ENCODE measurements around the gene MAP3K5. TPM values are rescaled to one million over a fixed set of nuclear protein-coding genes. Genes with fewer than 3 reads are reported as not detected.
A peak's percentile ranks its signal among the peaks of the same experiment; 100 is the strongest.
"Not testable (repeated sequence)": the region's sequence is repeated elsewhere in the genome, so short reads cannot be mapped to it uniquely, and the experiment has no call there.

The MAP3K5 gene
- polyA plus RNA-seq, 6 donors from 2014 or later = 5.8 to 15.5 (median 10.1) TPM

GRCh38 chr6:136599329-136600011 is 192.8 kb downstream of the MAP3K5 start:
- DNase-seq = no peak
- Mint-ChIP-seq H3K4me3 (no peak overlapping the region), H3K27ac (no peak overlapping the region), H3K9me3 (no peaks in the 10 kb centered on the region), H3K36me3 (peaks cover 31 to 50% of the 10 kb centered on the region in 2 donors), H3K27me3 (peaks cover 0 to 8% (median 0%) of the 10 kb centered on the region in 3 donors), H3K4me1 (peaks cover 14 to 25% (median 15%) of the 10 kb centered on the region in 3 donors)
- no peak for ATAC-seq (ENCODE audit: low read depth in 2 of 2)

GRCh38 chr6:136598048-136598447 is 194.2 kb downstream of the MAP3K5 start:
- DNase-seq (no peak), ATAC-seq (ENCODE audit: low read depth in 2 of 2) (no peak)
- Mint-ChIP-seq H3K36me3 (peaks cover 37 to 41% of the 10 kb centered on the region in 2 donors), H3K27me3 (peaks cover 0 to 8% (median 0%) of the 10 kb centered on the region in 3 donors), H3K27ac (no peak overlapping the region), H3K9me3 (no peaks in the 10 kb centered on the region), H3K4me1 (peaks cover 23 to 39% (median 25%) of the 10 kb centered on the region in 3 donors), H3K4me3 (no peak overlapping the region)

GRCh38 chr6:136594671-136595070 is 197.6 kb downstream of the MAP3K5 start:
- H3K27me3 Mint-ChIP-seq = peaks cover 0 to 8% (median 0%) of the 10 kb centered on the region in 3 donors
- H3K9me3 Mint-ChIP-seq = peaks cover 0 to 4% (median 0%) of the 10 kb centered on the region in 7 donors
- peak overlapping the region in 1 of 6 donors; percentile 0 for H3K27ac Mint-ChIP-seq
- H3K36me3 Mint-ChIP-seq = peaks cover 53 to 55% of the 10 kb centered on the region in 2 donors
- peaks cover 23 to 39% (median 25%) of the 10 kb centered on the region in 3 donors for H3K4me1 Mint-ChIP-seq
- peak overlapping the region in 1 of 8 donors; percentile 47 for H3K4me3 Mint-ChIP-seq
- ATAC-seq (ENCODE audit: low read depth in 2 of 2) (no peak), DNase-seq (no peak)

DNA sequence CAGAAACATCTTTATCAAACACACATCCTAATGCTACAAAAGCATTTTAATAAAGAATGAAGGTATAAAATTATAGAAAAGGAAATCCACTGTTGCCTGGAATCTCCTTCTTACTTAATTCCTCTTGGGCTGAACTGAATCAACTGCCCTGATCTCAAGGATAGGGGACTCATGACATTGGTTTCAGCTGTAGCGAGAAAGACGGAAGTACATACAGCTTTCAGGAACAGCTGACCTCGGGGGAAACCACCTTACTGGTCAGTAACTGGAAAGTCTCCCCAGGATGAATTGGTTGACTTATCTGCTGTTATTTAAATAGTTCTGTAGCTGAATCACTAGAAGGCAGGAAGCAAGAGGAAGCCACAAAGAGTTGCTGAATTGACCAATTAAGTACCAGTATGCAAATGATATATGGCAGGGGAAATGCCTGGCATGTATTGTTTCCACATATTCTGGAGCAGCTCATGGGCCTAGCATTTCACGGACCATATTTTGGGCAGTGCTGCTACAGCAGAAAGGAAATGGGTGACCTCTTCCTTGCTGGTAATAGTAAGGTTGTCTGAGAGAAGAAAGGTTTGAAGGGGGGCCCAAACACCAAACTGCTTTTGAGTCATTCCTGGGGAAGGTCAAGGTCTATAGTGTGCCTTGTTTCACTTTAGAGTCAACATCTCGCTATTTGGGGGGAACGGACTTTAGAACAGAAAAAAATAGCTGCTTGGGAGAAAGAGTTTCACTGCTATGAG is 198.4 kb downstream of the MAP3K5 start:
- Mint-ChIP-seq H3K9me3 (peaks cover 0 to 4% (median 0%) of the 10 kb centered on the region in 7 donors), H3K4me1 (peaks cover 25 to 39% (median 27%) of the 10 kb centered on the region in 3 donors), H3K27ac (peak overlapping the region in 5 of 6 donors; percentile 30 to 86 (median 75)), H3K27me3 (peaks cover 0 to 8% (median 0%) of the 10 kb centered on the region in 3 donors), H3K4me3 (peak overlapping the region in 6 of 8 donors; percentile 9 to 64 (median 48)), H3K36me3 (peaks cover 55 to 60% of the 10 kb centered on the region in 2 donors)
- DNase-seq = peak; percentile 53
- ATAC-seq (ENCODE audit: low read depth in 2 of 2) = peak; percentile 93

DNA sequence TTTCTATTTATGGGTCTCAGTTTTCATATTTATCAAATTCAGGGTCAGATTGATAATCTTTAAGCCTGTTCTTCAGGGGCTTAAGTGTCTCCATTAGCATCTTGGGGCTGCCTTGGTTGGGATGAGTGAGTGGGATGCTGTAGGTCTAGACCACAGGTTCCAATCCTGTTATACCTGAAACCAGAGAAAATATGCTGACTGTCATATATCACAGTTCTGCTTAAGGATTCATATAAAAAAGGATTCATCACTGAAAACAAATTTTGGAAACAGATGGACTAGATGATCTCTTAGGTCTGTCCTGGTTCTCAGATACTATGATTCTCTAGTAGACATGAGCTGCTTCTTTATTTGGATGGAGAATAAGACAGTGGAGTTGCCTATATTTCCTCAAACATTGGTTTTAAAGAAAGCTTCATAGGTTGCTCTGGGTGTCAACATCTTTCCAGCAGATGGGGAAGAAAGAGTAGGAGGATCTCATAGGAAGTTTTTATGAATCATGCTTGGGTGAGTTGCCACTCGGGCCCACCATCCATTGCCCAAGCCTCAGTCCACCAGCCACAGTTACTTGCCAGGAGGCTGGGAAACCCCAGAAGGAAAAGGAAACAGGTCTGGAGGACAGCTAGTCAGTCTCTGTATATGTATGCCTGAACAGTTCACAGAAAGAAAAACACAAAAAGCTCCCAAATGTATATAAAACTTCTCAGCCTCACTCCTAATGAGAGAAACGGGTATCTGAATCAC is 199.2 kb downstream of the MAP3K5 start:
- no peak for ATAC-seq (ENCODE audit: low read depth in 2 of 2)
- H3K4me3 Mint-ChIP-seq = no peak overlapping the region
- DNase-seq = no peak
- peaks cover 0 to 8% (median 0%) of the 10 kb centered on the region in 3 donors for H3K27me3 Mint-ChIP-seq
- peak overlapping the region in 2 of 6 donors; percentile 29 to 37 for H3K27ac Mint-ChIP-seq
- H3K36me3 Mint-ChIP-seq = peaks cover 55 to 60% of the 10 kb centered on the region in 2 donors
- H3K4me1 Mint-ChIP-seq = peaks cover 25 to 41% (median 25%) of the 10 kb centered on the region in 3 donors
- peaks cover 0 to 4% (median 0%) of the 10 kb centered on the region in 7 donors for H3K9me3 Mint-ChIP-seq

DNA sequence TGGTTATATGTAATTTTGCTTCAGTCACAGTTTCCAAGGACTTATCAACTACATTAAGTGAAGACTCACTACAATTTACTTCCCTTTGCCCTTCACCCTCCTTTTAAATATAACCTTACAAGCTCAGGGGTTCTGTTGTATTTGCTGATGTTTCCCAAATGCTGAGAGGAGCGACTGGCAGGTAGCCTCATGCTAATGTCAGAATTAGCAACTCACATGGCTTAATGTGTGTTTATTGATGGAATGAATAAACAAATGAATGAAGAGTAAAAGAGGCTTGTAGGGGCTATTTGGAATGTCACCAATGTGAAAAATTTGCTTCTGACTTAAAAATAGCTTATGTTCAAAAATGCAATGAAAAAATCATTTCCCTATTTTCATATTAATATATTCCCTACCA is 200.7 kb downstream of the MAP3K5 start:
- H3K4me1 Mint-ChIP-seq = peaks cover 23 to 39% (median 25%) of the 10 kb centered on the region in 3 donors
- H3K9me3 Mint-ChIP-seq = peaks cover 0 to 4% (median 0%) of the 10 kb centered on the region in 7 donors
- H3K4me3 Mint-ChIP-seq = no peak overlapping the region

DNA sequence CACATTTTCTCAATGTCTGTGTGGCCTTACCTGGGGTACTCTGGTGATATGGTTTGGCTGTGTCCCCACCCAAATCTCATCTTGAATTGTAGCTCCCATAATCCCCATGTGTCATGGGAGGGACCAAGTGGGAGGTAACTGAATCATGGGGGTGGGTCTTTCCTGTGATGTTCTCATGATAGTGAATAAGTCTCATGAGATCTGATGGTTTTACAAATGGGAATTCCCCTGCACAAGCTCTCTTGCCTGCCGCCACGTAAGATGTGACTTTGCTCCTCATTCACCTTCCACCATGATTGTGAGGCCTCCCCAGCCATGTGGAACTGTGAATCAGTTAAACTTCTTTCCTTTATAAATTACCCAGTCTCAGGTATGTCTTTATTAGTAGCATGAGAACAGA is 201.4 kb downstream of the MAP3K5 start:
- peaks cover 16 to 33% (median 19%) of the 10 kb centered on the region in 3 donors for H3K4me1 Mint-ChIP-seq
- H3K27ac Mint-ChIP-seq = peak overlapping the region in 1 of 6 donors; percentile 26

More for the DNA sequence above, 200.7 kb downstream of the MAP3K5 start:
- Mint-ChIP-seq H3K27ac (no peak overlapping the region), H3K36me3 (peaks cover 53 to 55% of the 10 kb centered on the region in 2 donors), H3K27me3 (peaks cover 0 to 8% (median 0%) of the 10 kb centered on the region in 3 donors)
- DNase-seq = no peak
- ATAC-seq (ENCODE audit: low read depth in 2 of 2) = no peak

DNA sequence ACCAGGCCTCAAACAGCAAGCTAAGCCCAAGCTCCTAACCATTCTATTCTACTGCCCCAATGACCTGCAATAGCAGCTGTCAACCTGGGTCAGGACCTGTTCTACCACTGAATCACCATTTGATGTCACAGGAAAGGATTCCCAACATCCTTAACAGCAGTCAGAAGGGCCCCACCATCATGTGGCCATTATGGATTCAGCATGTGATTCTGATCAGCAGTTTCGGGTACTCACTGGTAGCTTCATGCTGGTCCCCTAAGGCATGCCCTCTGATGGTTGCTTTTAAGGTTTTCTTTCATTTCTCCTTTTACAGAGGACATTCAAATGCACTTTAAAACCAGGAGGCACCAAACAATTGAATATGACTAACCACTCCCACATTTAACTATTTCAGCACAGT is 204.8 kb downstream of the MAP3K5 start:
- no peak overlapping the region for H3K27ac Mint-ChIP-seq
- H3K4me1 Mint-ChIP-seq = peaks cover 0 to 5% (median 4%) of the 10 kb centered on the region in 3 donors
- H3K36me3 Mint-ChIP-seq = peaks cover 53 to 62% of the 10 kb centered on the region in 2 donors
- no peak overlapping the region for H3K4me3 Mint-ChIP-seq
- H3K9me3 Mint-ChIP-seq = peaks cover 0 to 4% (median 0%) of the 10 kb centered on the region in 7 donors
- no peaks in the 10 kb centered on the region for H3K27me3 Mint-ChIP-seq
- ATAC-seq (ENCODE audit: low read depth in 2 of 2) = no peak
- DNase-seq = no peak

More for the DNA sequence above, 201.4 kb downstream of the MAP3K5 start:
- H3K9me3 Mint-ChIP-seq; DNase-seq; ATAC-seq (ENCODE audit: low read depth in 2 of 2); H3K4me3 Mint-ChIP-seq; H3K27me3 Mint-ChIP-seq: not testable (repeated sequence)
- H3K36me3 Mint-ChIP-seq = peaks cover 45 to 55% of the 10 kb centered on the region in 2 donors

GRCh38 chr6:136586295-136586694 is 206.0 kb downstream of the MAP3K5 start:
- ATAC-seq (ENCODE audit: low read depth in 2 of 2) (no peak), DNase-seq (no peak)
- Mint-ChIP-seq H3K27ac (no peak overlapping the region), H3K4me1 (peaks cover 0 to 5% (median 4%) of the 10 kb centered on the region in 3 donors), H3K4me3 (no peak overlapping the region), H3K9me3 (peaks cover 0 to 4% (median 0%) of the 10 kb centered on the region in 7 donors), H3K36me3 (peaks cover 45 to 55% of the 10 kb centered on the region in 2 donors), H3K27me3 (no peaks in the 10 kb centered on the region)

- not testable (repeated sequence) for DNase-seq; H3K4me3 Mint-ChIP-seq; H3K27me3 Mint-ChIP-seq; ATAC-seq (ENCODE audit: low read depth in 2 of 2); H3K9me3 Mint-ChIP-seq; H3K27ac Mint-ChIP-seq; H3K4me1 Mint-ChIP-seq
- H3K36me3 Mint-ChIP-seq = peaks cover 37 to 54% of the 10 kb centered on the region in 2 donors
Measured at GRCh38 chr6:136585523-136585922, 206.8 kb downstream of the MAP3K5 start.

- not testable (repeated sequence) for H3K9me3 Mint-ChIP-seq; H3K4me3 Mint-ChIP-seq; ATAC-seq (ENCODE audit: low read depth in 2 of 2); DNase-seq; H3K27me3 Mint-ChIP-seq; H3K27ac Mint-ChIP-seq; H3K4me1 Mint-ChIP-seq
- peaks cover 36 to 57% of the 10 kb centered on the region in 2 donors for H3K36me3 Mint-ChIP-seq
Measured at GRCh38 chr6:136584290-136584689, 208.0 kb downstream of the MAP3K5 start.

- no peaks in the 10 kb centered on the region for H3K4me1 Mint-ChIP-seq
- peak overlapping the region in 1 of 6 donors; percentile 38 for H3K27ac Mint-ChIP-seq
- no peak overlapping the region for H3K4me3 Mint-ChIP-seq
- H3K27me3 Mint-ChIP-seq = no peaks in the 10 kb centered on the region
- ATAC-seq (ENCODE audit: low read depth in 2 of 2) (no peak), DNase-seq (no peak)
- no peaks in the 10 kb centered on the region for H3K9me3 Mint-ChIP-seq
- peaks cover 39 to 58% of the 10 kb centered on the region in 2 donors for H3K36me3 Mint-ChIP-seq
Measured at GRCh38 chr6:136582711-136583471, 209.4 kb downstream of the MAP3K5 start.
